ENCODE measurements around the gene LAMP1. TPM values are rescaled to one million over a fixed set of nuclear protein-coding genes. Genes with fewer than 3 reads are reported as not detected.
"Not testable (repeated sequence)": the region's sequence is repeated elsewhere in the genome, so short reads cannot be mapped to it uniquely, and the experiment has no call there.

Gene LAMP1
- total RNA-seq, 1 experiment from 2014 or later: 217 TPM

- no peak for DNase-seq (ENCODE audit: low read depth in 1 of 2, low spot score in 2 of 2)
- peaks cover 4% of the 10 kb centered on the region; the same call in 1 of the 2 replicates for H3K4me1 ChIP-seq (replicated peaks)
- no peaks in the 10 kb centered on the region for H3K36me3 ChIP-seq
- H3K9me3 ChIP-seq (replicated peaks): no peaks in the 10 kb centered on the region
- H3K4me3 ChIP-seq: no peak overlapping the region
- H3K27me3 ChIP-seq (replicated peaks): peaks cover 15% of the 10 kb centered on the region
- no peak overlapping the region for H3K27ac ChIP-seq
Measured at GRCh38 chr13:113360446-113360845, 63.4 kb downstream of the LAMP1 start.

GRCh38 chr13:113361406-113361805 lies 64.4 kb downstream of the LAMP1 start:
- H3K27ac ChIP-seq: no peak overlapping the region
- no peak overlapping the region for H3K4me3 ChIP-seq
- peaks cover 4% of the 10 kb centered on the region; the same call in 1 of the 2 replicates for H3K4me1 ChIP-seq (replicated peaks)
- peaks cover 15% of the 10 kb centered on the region for H3K27me3 ChIP-seq (replicated peaks)
- H3K9me3 ChIP-seq (replicated peaks): no peaks in the 10 kb centered on the region
- H3K36me3 ChIP-seq: no peaks in the 10 kb centered on the region
- no peak for DNase-seq (ENCODE audit: low read depth in 1 of 2, low spot score in 2 of 2)

- H3K36me3 ChIP-seq: no peaks in the 10 kb centered on the region
- no peak overlapping the region for H3K4me3 ChIP-seq
- no peak for DNase-seq (ENCODE audit: low read depth in 1 of 2, low spot score in 2 of 2)
- H3K4me1 ChIP-seq (replicated peaks): peaks cover 4% of the 10 kb centered on the region; the same call in 1 of the 2 replicates
- H3K27ac ChIP-seq: no peak overlapping the region
- no peaks in the 10 kb centered on the region for H3K9me3 ChIP-seq (replicated peaks)
- H3K27me3 ChIP-seq (replicated peaks): peaks cover 15% of the 10 kb centered on the region
Measured at GRCh38 chr13:113364311-113364889, 67.4 kb downstream of the LAMP1 start.

- Histone ChIP-seq H3K27me3 (replicated peaks) (peaks cover 15% of the 10 kb centered on the region), H3K4me1 (replicated peaks) (peaks cover 4% of the 10 kb centered on the region; the same call in 1 of the 2 replicates), H3K4me3 (no peak overlapping the region), H3K9me3 (replicated peaks) (no peaks in the 10 kb centered on the region), H3K27ac (no peak overlapping the region), H3K36me3 (no peaks in the 10 kb centered on the region)
- no peak for DNase-seq (ENCODE audit: low read depth in 1 of 2, low spot score in 2 of 2)
Measured at GRCh38 chr13:113364901-113365582, 68.0 kb downstream of the LAMP1 start.

- no peak overlapping the region for H3K27ac ChIP-seq
- H3K4me3 ChIP-seq: no peak overlapping the region
Measured at GRCh38 chr13:113365583-113365970, 68.5 kb downstream of the LAMP1 start.

GRCh38 chr13:113365971-113366588 lies 69.0 kb downstream of the LAMP1 start:
- H3K9me3 ChIP-seq (replicated peaks): no peaks in the 10 kb centered on the region
- peaks cover 4% of the 10 kb centered on the region; the same call in 1 of the 2 replicates for H3K4me1 ChIP-seq (replicated peaks)
- no peaks in the 10 kb centered on the region for H3K36me3 ChIP-seq
- DNase-seq (ENCODE audit: low read depth in 1 of 2, low spot score in 2 of 2): no peak
- peaks cover 15% of the 10 kb centered on the region for H3K27me3 ChIP-seq (replicated peaks)
- H3K4me3 ChIP-seq: no peak overlapping the region
- no peak overlapping the region for H3K27ac ChIP-seq

More at GRCh38 chr13:113365583-113365970, 68.5 kb downstream of the LAMP1 start:
- Histone ChIP-seq H3K27me3 (replicated peaks) (peaks cover 15% of the 10 kb centered on the region), H3K9me3 (replicated peaks) (no peaks in the 10 kb centered on the region), H3K4me1 (replicated peaks) (peaks cover 4% of the 10 kb centered on the region; the same call in 1 of the 2 replicates), H3K36me3 (no peaks in the 10 kb centered on the region)
- no peak for DNase-seq (ENCODE audit: low read depth in 1 of 2, low spot score in 2 of 2)

GRCh38 chr13:113367020-113367560 lies 70.1 kb downstream of the LAMP1 start:
- Histone ChIP-seq H3K9me3 (replicated peaks) (no peaks in the 10 kb centered on the region), H3K4me1 (replicated peaks) (peaks cover 4% of the 10 kb centered on the region; the same call in 1 of the 2 replicates), H3K4me3 (no peak overlapping the region), H3K27ac (no peak overlapping the region), H3K36me3 (no peaks in the 10 kb centered on the region), H3K27me3 (replicated peaks) (peaks cover 15% of the 10 kb centered on the region)
- no peak for DNase-seq (ENCODE audit: low read depth in 1 of 2, low spot score in 2 of 2)

- Histone ChIP-seq H3K4me1 (replicated peaks) (peaks cover 4% of the 10 kb centered on the region; the same call in 1 of the 2 replicates), H3K4me3 (no peak overlapping the region), H3K27me3 (replicated peaks) (peaks cover 15% of the 10 kb centered on the region), H3K27ac (no peak overlapping the region), H3K36me3 (no peaks in the 10 kb centered on the region), H3K9me3 (replicated peaks) (no peaks in the 10 kb centered on the region)
- no peak for DNase-seq (ENCODE audit: low read depth in 1 of 2, low spot score in 2 of 2)
Measured at GRCh38 chr13:113367771-113368170, 70.7 kb downstream of the LAMP1 start.

GRCh38 chr13:113368353-113368752 lies 71.3 kb downstream of the LAMP1 start:
- not testable (repeated sequence) for H3K4me3 ChIP-seq; H3K36me3 ChIP-seq; DNase-seq (ENCODE audit: low read depth in 1 of 2, low spot score in 2 of 2); H3K4me1 ChIP-seq (replicated peaks); H3K9me3 ChIP-seq (replicated peaks); H3K27ac ChIP-seq
- peaks cover 10% of the 10 kb centered on the region for H3K27me3 ChIP-seq (replicated peaks)

- Histone ChIP-seq H3K9me3 (replicated peaks) (no peaks in the 10 kb centered on the region), H3K27ac (no peak overlapping the region), H3K27me3 (replicated peaks) (0 out of 2 replicates have a peak, but pooled peaks cover 5% of the 10 kb centered on the region), H3K4me1 (replicated peaks) (no peaks in the 10 kb centered on the region), H3K4me3 (no peak overlapping the region), H3K36me3 (no peaks in the 10 kb centered on the region)
- no peak for DNase-seq (ENCODE audit: low read depth in 1 of 2, low spot score in 2 of 2)
Measured at GRCh38 chr13:113369189-113369588, 72.2 kb downstream of the LAMP1 start.

- Histone ChIP-seq H3K27ac (no peak overlapping the region), H3K27me3 (replicated peaks) (0 out of 2 replicates have a peak, but pooled peaks cover under 1% of the 10 kb centered on the region), H3K4me3 (no peak overlapping the region), H3K4me1 (replicated peaks) (no peaks in the 10 kb centered on the region), H3K36me3 (no peaks in the 10 kb centered on the region), H3K9me3 (replicated peaks) (no peaks in the 10 kb centered on the region)
- DNase-seq (ENCODE audit: low read depth in 1 of 2, low spot score in 2 of 2): no peak
Measured at GRCh38 chr13:113369881-113370280, 72.8 kb downstream of the LAMP1 start.

- Histone ChIP-seq H3K27ac (no peak overlapping the region), H3K4me3 (no peak overlapping the region), H3K36me3 (no peaks in the 10 kb centered on the region), H3K27me3 (replicated peaks) (no peaks in the 10 kb centered on the region), H3K4me1 (replicated peaks) (no peaks in the 10 kb centered on the region), H3K9me3 (replicated peaks) (no peaks in the 10 kb centered on the region)
- DNase-seq (ENCODE audit: low read depth in 1 of 2, low spot score in 2 of 2): no peak
Measured at GRCh38 chr13:113371061-113371460, 74.0 kb downstream of the LAMP1 start.

- not testable (repeated sequence) for H3K27me3 ChIP-seq (replicated peaks); H3K4me3 ChIP-seq; H3K36me3 ChIP-seq; DNase-seq (ENCODE audit: low read depth in 1 of 2, low spot score in 2 of 2); H3K9me3 ChIP-seq (replicated peaks); H3K4me1 ChIP-seq (replicated peaks); H3K27ac ChIP-seq
Measured at GRCh38 chr13:113371701-113372100, 74.7 kb downstream of the LAMP1 start.
